RWPE1 (cell line): ENCODE measurements around the gene CCNF.
"Not testable (repeated sequence)": the region's sequence is repeated elsewhere in the genome, so short reads cannot be mapped to it uniquely, and the experiment has no call there.

Source experiments
- CTCF ChIA-PET: fragments of 350-600 bp; sonication (Branson Sonifier 250); formaldehyde crosslinking; extraction: SDS; loops from one replicate; lab custom pipeline; 2021; lab: Yijun Ruan, JAX
- POLR2A ChIA-PET: fragments of 400-600 bp; formaldehyde crosslinking; extraction: SDS; loops from one replicate; lab custom pipeline; 2020; ENCODE audit warnings: antibody characterized with exemption; ENCODE audit not compliant: low non-redundant PET; lab: Yijun Ruan, JAX
- DNase-seq: peaks from one replicate; pipeline ENCODE4 v3.0.0; 2012; ENCODE audit warnings: low spot score
- H3K27ac ChIP-seq: fragments of 450-650 bp; 2 replicates; pipeline ENCODE4 v1.5.1; 2017
- CTCF ChIP-seq: fragments of 450-650 bp; conservative IDR thresholded peaks from 2 replicates; pipeline ENCODE4 v1.5.1; 2017; ENCODE audit warnings: low read depth, mild to moderate bottlenecking

CCNF gene

GRCh38 chr16:2429034-2429770 is at the start of gene CCNF:
Gene CCNF, plus strand, starts transcription at chr16:2429447. Its CDS starts 35 bp downstream, at chr16:2429482.
- peak within 1 kb of the TSS; percentile 79 for H3K27ac ChIP-seq
- peak; percentile 99 for DNase-seq
- no peak for TF ChIP-seq CTCF
- CTCF ChIA-PET: interaction anchor here (0.6 to 3.3 kb wide), 7 partner anchors 11 to 1025 kb away, joined by 3 to 14 read pairs (median 5); no protein-coding TSS in a partner anchor
- POLR2A ChIA-PET: interaction anchor here (1.0 kb wide), 1 partner anchor 69 kb away, joined by 4 read pairs; no protein-coding TSS in a partner anchor

GRCh38 chr16:2383501-2383900 is 45.7 kb upstream of the CCNF start:
- no peak for TF ChIP-seq CTCF
- ChIA-PET POLR2A (no interaction called here), CTCF (interaction anchor here (0.7 kb wide), 2 partner anchors 11 to 12 kb away, joined by 4 to 7 read pairs; no protein-coding TSS in a partner anchor)
- no peak overlapping the region for H3K27ac ChIP-seq
- no peak for DNase-seq

GRCh38 chr16:2384426-2384825 is 44.8 kb upstream of the CCNF start:
- TF ChIP-seq CTCF: no peak
- no peak overlapping the region for H3K27ac ChIP-seq
- POLR2A ChIA-PET: no interaction called here
- CTCF ChIA-PET: interaction anchor here (0.6 to 1.0 kb wide), 2 partner anchors 117 to 638 kb away, joined by 4 read pairs; no protein-coding TSS in a partner anchor
- no peak for DNase-seq

GRCh38 chr16:2385190-2385836 is 43.9 kb upstream of the CCNF start:
- peak; percentile 40 for DNase-seq
- TF ChIP-seq CTCF: no peak
- H3K27ac ChIP-seq: no peak overlapping the region
- POLR2A ChIA-PET: no interaction called here
- CTCF ChIA-PET: interaction anchor here (1.0 kb wide), 1 partner anchor 116 kb away, joined by 4 read pairs; no protein-coding TSS in a partner anchor

- DNase-seq, CTCF ChIA-PET, POLR2A ChIA-PET, H3K27ac ChIP-seq: not testable (repeated sequence)
Measured at GRCh38 chr16:2385982-2386381, 43.3 kb upstream of the CCNF start.

- no peak overlapping the region for H3K27ac ChIP-seq
- CTCF ChIA-PET: interaction anchor here (0.6 to 0.9 kb wide), 2 partner anchors 11 to 30 kb away, joined by 4 to 6 read pairs; no protein-coding TSS in a partner anchor
- POLR2A ChIA-PET: no interaction called here
Measured at GRCh38 chr16:2386990-2387389, 42.3 kb upstream of the CCNF start.

More at GRCh38 chr16:2386990-2387389, 42.3 kb upstream of the CCNF start:
- TF ChIP-seq CTCF: no peak
- no peak for DNase-seq
